ENCODE results near the gene LRRC3B. TPM values are rescaled to one million over a fixed set of nuclear protein-coding genes. Genes with fewer than 3 reads are reported as not detected.

The LRRC3B gene
- total and polyA plus RNA-seq, 4 donors: 0.08 to 0.19 TPM; not detected in 2

DNA sequence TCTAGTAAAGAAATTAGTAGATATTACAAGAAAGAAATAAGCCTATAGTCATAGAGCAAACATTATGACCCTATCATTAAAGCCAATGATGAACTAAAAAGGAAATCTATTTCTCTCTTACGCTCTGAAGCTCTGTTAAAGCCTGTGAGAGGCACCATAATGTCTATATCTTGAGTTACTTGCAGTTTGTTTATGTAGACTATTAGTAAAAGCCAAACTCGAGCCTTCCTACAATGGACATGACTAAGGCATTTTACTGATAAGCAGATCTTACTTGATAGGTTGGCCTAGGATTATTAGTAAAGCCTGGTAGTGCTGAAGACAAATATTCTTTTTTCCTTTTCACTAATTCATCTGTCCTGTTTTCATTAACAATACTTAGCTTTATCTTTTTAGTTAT is 32.7 kb downstream of the LRRC3B start (continued):
- no peak for TF ChIP-seq NR2F2 (IDR thresholded peaks at IDR 0.05)
- TF ChIP-seq CTCF (IDR thresholded peaks at IDR 0.05; ENCODE audit: low read depth, low read length, missing input control): no peak
- no peak for TF ChIP-seq YY1 (IDR thresholded peaks at IDR 0.05)
- TF ChIP-seq EGR1 (IDR thresholded peaks at IDR 0.05; ENCODE audit: low read depth in 2 of 2): no peak

GRCh38 chr3:26657348-26657976 is 34.9 kb downstream of the LRRC3B start:
- no peak for DNase-seq (ENCODE audit: low spot score)
- H3K4me3 ChIP-seq (ENCODE audit: low read depth in 1 of 3, low read length in 3 of 3): no peak overlapping the region
- 82% methylated on average over 6 of the region's 6 CpGs for WGBS

More at GRCh38 chr3:26657348-26657976, 34.9 kb downstream of the LRRC3B start:
- Histone ChIP-seq H3K9ac (ENCODE audit: low read depth in 1 of 2, low read length in 2 of 2) (no peak overlapping the region), H3K27ac (ENCODE audit: low read depth in 1 of 2, low read length in 2 of 2) (no peak overlapping the region), H3K4me1 (ENCODE audit: control insufficient read depth in 4 of 4, insufficient read depth in 4 of 4, low read length in 3 of 4) (no peaks in the 10 kb centered on the region), H3K27me3 (ENCODE audit: control insufficient read depth in 4 of 4, insufficient read depth in 4 of 4, low read length in 3 of 4) (no peaks in the 10 kb centered on the region), H3K36me3 (ENCODE audit: control insufficient read depth in 4 of 4, insufficient read depth in 3 of 4, low read depth in 1 of 4, low read length in 3 of 4) (no peaks in the 10 kb centered on the region), H3K9me3 (ENCODE audit: control insufficient read depth in 4 of 4, low read length in 3 of 4) (no peaks in the 10 kb centered on the region)
- no peak for TF ChIP-seq HNF4G (IDR thresholded peaks at IDR 0.05)
- no peak for TF ChIP-seq ZBTB33 (IDR thresholded peaks at IDR 0.05)
- no peak for TF ChIP-seq CTCF (IDR thresholded peaks at IDR 0.05; ENCODE audit: low read depth, low read length, missing input control)
- no peak for TF ChIP-seq JUND (IDR thresholded peaks at IDR 0.05)
- no peak for TF ChIP-seq SP1 (IDR thresholded peaks at IDR 0.05)
- no peak for TF ChIP-seq FOXA2 (IDR thresholded peaks at IDR 0.05)
- TF ChIP-seq, protein P1, sequence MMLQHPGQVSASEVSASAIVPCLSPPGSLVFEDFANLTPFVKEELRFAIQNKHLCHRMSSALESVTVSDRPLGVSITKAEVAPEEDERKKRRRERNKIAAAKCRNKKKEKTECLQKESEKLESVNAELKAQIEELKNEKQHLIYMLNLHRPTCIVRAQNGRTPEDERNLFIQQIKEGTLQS (IDR thresholded peaks at IDR 0.05): no peak
- TF ChIP-seq RAD21 (IDR thresholded peaks at IDR 0.05): no peak
- no peak for TF ChIP-seq RXRA (IDR thresholded peaks at IDR 0.05)
- TF ChIP-seq TAF1 (conservative IDR thresholded peaks at IDR 0.05): no peak
- no peak for TF ChIP-seq NR2F2 (IDR thresholded peaks at IDR 0.05)
- TF ChIP-seq YY1 (IDR thresholded peaks at IDR 0.05): no peak
- TF ChIP-seq, protein P2, sequence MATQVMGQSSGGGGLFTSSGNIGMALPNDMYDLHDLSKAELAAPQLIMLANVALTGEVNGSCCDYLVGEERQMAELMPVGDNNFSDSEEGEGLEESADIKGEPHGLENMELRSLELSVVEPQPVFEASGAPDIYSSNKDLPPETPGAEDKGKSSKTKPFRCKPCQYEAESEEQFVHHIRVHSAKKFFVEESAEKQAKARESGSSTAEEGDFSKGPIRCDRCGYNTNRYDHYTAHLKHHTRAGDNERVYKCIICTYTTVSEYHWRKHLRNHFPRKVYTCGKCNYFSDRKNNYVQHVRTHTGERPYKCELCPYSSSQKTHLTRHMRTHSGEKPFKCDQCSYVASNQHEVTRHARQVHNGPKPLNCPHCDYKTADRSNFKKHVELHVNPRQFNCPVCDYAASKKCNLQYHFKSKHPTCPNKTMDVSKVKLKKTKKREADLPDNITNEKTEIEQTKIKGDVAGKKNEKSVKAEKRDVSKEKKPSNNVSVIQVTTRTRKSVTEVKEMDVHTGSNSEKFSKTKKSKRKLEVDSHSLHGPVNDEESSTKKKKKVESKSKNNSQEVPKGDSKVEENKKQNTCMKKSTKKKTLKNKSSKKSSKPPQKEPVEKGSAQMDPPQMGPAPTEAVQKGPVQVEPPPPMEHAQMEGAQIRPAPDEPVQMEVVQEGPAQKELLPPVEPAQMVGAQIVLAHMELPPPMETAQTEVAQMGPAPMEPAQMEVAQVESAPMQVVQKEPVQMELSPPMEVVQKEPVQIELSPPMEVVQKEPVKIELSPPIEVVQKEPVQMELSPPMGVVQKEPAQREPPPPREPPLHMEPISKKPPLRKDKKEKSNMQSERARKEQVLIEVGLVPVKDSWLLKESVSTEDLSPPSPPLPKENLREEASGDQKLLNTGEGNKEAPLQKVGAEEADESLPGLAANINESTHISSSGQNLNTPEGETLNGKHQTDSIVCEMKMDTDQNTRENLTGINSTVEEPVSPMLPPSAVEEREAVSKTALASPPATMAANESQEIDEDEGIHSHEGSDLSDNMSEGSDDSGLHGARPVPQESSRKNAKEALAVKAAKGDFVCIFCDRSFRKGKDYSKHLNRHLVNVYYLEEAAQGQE (IDR thresholded peaks at IDR 0.05): no peak
